ENCODE measurements around the gene NF1.

DNA sequence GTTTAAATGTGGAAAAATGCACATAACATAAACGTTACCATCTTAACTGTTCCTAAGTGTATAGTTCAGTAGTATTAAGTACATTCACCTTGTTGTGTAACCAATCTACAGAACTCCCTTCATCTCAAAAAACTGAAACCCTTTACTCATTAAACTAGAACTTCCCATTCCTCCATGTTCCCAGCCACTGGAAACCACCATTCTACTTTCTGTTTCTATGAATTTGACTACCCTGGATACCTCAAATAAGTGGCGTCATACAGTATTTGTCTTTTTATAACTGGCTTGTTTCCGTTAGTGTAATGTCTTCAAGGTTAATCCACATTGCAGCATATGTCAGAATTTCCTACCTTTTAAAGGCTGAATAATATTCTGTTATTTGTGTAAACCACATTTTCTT is 38.2 kb downstream of the NF1 start:
- TF ChIP-seq, protein P1, sequence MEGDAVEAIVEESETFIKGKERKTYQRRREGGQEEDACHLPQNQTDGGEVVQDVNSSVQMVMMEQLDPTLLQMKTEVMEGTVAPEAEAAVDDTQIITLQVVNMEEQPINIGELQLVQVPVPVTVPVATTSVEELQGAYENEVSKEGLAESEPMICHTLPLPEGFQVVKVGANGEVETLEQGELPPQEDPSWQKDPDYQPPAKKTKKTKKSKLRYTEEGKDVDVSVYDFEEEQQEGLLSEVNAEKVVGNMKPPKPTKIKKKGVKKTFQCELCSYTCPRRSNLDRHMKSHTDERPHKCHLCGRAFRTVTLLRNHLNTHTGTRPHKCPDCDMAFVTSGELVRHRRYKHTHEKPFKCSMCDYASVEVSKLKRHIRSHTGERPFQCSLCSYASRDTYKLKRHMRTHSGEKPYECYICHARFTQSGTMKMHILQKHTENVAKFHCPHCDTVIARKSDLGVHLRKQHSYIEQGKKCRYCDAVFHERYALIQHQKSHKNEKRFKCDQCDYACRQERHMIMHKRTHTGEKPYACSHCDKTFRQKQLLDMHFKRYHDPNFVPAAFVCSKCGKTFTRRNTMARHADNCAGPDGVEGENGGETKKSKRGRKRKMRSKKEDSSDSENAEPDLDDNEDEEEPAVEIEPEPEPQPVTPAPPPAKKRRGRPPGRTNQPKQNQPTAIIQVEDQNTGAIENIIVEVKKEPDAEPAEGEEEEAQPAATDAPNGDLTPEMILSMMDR (IDR thresholded peaks at IDR 0.05): no peak
- TF ChIP-seq TAF1 (IDR thresholded peaks at IDR 0.05; ENCODE audit: borderline replicate concordance, low read depth, low read length) (no peak), ELF1 (IDR thresholded peaks at IDR 0.05) (no peak), GABPA (IDR thresholded peaks at IDR 0.05; ENCODE audit: low read depth) (no peak), POLR2AphosphoS5 (IDR thresholded peaks at IDR 0.05; ENCODE audit: low read depth, low read length) (no peak), YY1 (IDR thresholded peaks at IDR 0.05; ENCODE audit: low read depth) (no peak), SMC3 (IDR thresholded peaks at IDR 0.05; ENCODE audit: low read depth, low read length) (no peak), ZBTB33 (IDR thresholded peaks at IDR 0.05; ENCODE audit: borderline replicate concordance, low read depth) (no peak), FOXM1 (IDR thresholded peaks at IDR 0.05; ENCODE audit: low read depth) (no peak)
- TF ChIP-seq, protein P2, sequence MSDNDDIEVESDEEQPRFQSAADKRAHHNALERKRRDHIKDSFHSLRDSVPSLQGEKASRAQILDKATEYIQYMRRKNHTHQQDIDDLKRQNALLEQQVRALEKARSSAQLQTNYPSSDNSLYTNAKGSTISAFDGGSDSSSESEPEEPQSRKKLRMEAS (IDR thresholded peaks at IDR 0.05; ENCODE audit: low read depth): no peak
- TF ChIP-seq, protein P3, sequence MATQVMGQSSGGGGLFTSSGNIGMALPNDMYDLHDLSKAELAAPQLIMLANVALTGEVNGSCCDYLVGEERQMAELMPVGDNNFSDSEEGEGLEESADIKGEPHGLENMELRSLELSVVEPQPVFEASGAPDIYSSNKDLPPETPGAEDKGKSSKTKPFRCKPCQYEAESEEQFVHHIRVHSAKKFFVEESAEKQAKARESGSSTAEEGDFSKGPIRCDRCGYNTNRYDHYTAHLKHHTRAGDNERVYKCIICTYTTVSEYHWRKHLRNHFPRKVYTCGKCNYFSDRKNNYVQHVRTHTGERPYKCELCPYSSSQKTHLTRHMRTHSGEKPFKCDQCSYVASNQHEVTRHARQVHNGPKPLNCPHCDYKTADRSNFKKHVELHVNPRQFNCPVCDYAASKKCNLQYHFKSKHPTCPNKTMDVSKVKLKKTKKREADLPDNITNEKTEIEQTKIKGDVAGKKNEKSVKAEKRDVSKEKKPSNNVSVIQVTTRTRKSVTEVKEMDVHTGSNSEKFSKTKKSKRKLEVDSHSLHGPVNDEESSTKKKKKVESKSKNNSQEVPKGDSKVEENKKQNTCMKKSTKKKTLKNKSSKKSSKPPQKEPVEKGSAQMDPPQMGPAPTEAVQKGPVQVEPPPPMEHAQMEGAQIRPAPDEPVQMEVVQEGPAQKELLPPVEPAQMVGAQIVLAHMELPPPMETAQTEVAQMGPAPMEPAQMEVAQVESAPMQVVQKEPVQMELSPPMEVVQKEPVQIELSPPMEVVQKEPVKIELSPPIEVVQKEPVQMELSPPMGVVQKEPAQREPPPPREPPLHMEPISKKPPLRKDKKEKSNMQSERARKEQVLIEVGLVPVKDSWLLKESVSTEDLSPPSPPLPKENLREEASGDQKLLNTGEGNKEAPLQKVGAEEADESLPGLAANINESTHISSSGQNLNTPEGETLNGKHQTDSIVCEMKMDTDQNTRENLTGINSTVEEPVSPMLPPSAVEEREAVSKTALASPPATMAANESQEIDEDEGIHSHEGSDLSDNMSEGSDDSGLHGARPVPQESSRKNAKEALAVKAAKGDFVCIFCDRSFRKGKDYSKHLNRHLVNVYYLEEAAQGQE (IDR thresholded peaks at IDR 0.05; ENCODE audit: low read depth, low read length): no peak
